NCI-H146 treated with DMSO at 0.1 percent for 48 hours (cell line): ENCODE data around the gene NXF1.

Source experiments
- DNase-seq: peaks from one replicate; lab custom pipeline; 2025; ENCODE audit not compliant: unreplicated experiment; lab: John Stamatoyannopoulos, UW

Gene NXF1

DNA sequence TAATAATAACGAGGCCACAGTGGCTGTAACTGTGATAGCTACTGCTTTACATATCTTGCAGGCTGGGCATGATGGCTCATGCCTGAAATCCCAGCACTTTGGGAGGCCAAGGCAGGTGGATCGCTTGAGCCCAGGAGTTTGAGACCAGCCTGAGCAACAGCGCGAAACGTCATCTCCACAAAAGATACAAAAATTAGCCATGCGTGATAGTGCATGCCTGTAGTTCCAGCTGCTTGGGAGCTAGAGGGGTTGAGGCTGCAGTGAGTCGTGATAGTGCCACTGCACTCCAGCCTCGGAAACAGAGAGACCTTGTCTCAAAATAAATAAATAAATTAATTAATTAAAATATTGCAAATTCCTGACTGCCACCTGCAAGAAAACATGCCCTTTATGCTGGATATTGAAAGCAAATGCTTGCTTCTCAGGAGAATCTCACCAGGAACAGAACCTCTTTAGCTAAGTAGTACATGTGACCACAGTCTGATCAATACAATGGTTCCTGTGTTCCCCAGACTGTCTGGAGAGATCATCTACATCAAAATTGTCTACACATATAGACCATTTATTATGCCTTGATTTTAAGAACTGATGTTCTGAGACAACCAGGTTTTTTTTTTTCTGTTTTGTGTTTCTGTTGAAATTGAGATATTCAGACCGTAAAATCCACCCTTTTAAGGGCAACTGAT, 57.6 kb downstream of the NXF1 start:
- no peak for DNase-seq
